Esophagus muscularis mucosa (tissue), 3 donors: ENCODE data around the gene SH3PXD2A.

Experiments used
- CTCF ChIP-seq, 3 experiments: fragments of 200-600 bp in 2 of 3; fragments of 450-650 bp in 1 of 3; sonication (generic) in 2 of 3; IDR thresholded peaks; one replicate each; pipeline ENCODE4 v1.5.1; 2017 to 2019; ENCODE audit warnings: antibody characterized with exemption in 3 of 3, mild to moderate bottlenecking in 2 of 3, moderate library complexity in 1 of 3
- POLR2A ChIP-seq: fragments of 450-650 bp; IDR thresholded peaks from one replicate; pipeline ENCODE4 v1.6.1; 2017; ENCODE audit warnings: antibody characterized with exemption, moderate library complexity, mild to moderate bottlenecking, low read depth
- POLR2AphosphoS5 ChIP-seq, 2 donors: sonication (generic); formaldehyde crosslinking; IDR thresholded peaks; one replicate each; pipeline ENCODE4 v1.6.1; 2017; ENCODE audit warnings: antibody characterized with exemption in 2 of 2

- TF ChIP-seq CTCF (IDR thresholded peaks at IDR 0.05) (no peak), POLR2AphosphoS5 (IDR thresholded peaks at IDR 0.05) (no peak), POLR2A (no peak)
Observed at GRCh38 chr10:103629581-103629980, 225.8 kb downstream of the SH3PXD2A start.
